Measurements from ENCODE around the gene UBE2O.
A peak's percentile ranks its signal among the peaks of the same experiment; 100 is the strongest.

UBE2O gene

DNA sequence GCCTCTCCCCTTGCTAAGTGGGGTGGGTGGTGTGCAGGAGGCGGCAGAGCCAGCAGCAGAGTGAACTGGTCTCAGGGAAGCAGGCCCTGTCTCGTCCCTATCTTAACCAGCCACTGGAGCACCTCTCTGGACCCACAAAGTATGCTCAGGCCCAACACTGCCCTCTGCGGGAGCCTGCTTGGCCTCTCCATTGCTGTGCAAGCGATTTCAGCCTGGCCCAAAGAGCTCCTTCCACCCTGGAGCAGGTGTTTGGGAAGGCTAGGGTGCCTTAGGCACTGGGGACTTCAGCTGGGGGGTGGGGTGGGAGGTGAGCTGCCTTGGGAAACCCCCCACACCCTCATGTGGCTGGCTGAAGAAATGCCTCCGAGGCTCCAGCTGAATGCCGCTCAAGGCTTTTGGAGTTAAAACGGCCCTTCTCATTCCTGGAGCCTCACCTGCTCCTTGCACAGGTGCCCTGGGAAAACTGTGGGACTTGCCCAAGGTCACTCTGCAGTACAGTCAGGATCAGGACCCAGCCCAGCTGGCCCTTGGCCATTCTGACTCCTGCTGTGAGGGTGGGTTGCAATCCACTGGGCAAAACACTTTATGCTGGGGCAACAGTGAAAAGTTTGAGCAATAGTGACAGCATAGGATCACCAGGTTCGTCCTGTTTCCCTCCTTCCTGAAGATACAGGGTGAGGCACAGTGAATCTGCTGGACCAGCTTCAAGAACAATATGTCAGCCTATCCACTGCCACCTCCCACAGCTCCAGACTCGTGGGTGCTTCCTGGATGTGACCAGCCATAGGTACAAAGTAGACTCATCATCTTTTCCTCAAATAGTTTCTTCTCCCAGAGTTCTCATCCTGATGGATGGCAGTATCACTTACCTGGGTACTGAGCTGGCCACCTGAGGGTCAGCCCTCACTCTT, 5.9 kb upstream of the UBE2O start:
- H2BK120ac ChIP-seq (ENCODE audit: low read depth, low read length) = no peak overlapping the region
- H3K27ac ChIP-seq (ENCODE audit: low read depth, low read length) = no peak overlapping the region
- H3K4me3 ChIP-seq (ENCODE audit: low read length) = no peak overlapping the region
- no peak overlapping the region for H2BK5ac ChIP-seq (ENCODE audit: low read length)
- no peak overlapping the region for H3K23ac ChIP-seq (ENCODE audit: low read length)
- H3K4me2 ChIP-seq (ENCODE audit: low read length) = no peak overlapping the region
- DNase-seq = peak; percentile 86
- no peak overlapping the region for H2AK5ac ChIP-seq (ENCODE audit: low read length)
- no peaks in the 10 kb centered on the region for H3K79me1 ChIP-seq (ENCODE audit: low read length)
- no peak overlapping the region for H3K4ac ChIP-seq (ENCODE audit: low read depth, low read length)
- H3K4me1 ChIP-seq (ENCODE audit: control insufficient read depth, low read depth, low read length) = no peaks in the 10 kb centered on the region
- no peaks in the 10 kb centered on the region for H3K27me3 ChIP-seq (ENCODE audit: insufficient read depth, low read length, poor library complexity)
- no peak overlapping the region for H3K56ac ChIP-seq (ENCODE audit: low read length)
- H4K8ac ChIP-seq (ENCODE audit: low read depth, low read length) = no peak overlapping the region
- H4K5ac ChIP-seq (ENCODE audit: low read length) = no peak overlapping the region
- H3K79me2 ChIP-seq (ENCODE audit: control insufficient read depth, insufficient read depth, low read length) = no peaks in the 10 kb centered on the region
- no peak overlapping the region for H3K18ac ChIP-seq (ENCODE audit: low read length)
- WGBS (ENCODE audit: extremely low coverage, insufficient coverage, low lambda C conversion rate) = no CpG with 5 or more reads among the region's 9 CpGs
- no peaks in the 10 kb centered on the region for H3K36me3 ChIP-seq (ENCODE audit: control insufficient read depth, insufficient read depth, low read length)
- no peak overlapping the region for H2BK15ac ChIP-seq (replicated peaks; ENCODE audit: low read depth)
- no peak overlapping the region for H3K9ac ChIP-seq (ENCODE audit: low read length)

DNA sequence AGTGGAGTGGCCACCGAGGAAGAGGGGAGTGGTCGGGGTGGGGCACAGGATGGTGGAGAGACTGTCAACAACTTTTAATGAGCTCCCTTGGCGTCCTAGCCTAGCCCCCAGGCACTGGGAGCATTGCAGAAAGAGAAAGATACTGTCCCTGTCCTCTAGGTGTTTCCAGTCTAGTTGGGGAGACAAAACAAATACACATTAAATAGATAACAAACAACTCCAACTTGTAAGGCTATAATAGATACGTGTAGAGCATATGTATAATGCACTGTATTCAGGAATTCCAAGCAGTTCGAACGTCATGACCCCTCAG, 435 bp upstream of the UBE2O start:
- H3K27ac ChIP-seq (ENCODE audit: low read depth, low read length) = no peak overlapping the region
- no peak overlapping the region for H3K4me3 ChIP-seq (ENCODE audit: low read length)
- WGBS (ENCODE audit: extremely low coverage, insufficient coverage, low lambda C conversion rate) = no CpG with 5 or more reads among the region's 6 CpGs

DNA sequence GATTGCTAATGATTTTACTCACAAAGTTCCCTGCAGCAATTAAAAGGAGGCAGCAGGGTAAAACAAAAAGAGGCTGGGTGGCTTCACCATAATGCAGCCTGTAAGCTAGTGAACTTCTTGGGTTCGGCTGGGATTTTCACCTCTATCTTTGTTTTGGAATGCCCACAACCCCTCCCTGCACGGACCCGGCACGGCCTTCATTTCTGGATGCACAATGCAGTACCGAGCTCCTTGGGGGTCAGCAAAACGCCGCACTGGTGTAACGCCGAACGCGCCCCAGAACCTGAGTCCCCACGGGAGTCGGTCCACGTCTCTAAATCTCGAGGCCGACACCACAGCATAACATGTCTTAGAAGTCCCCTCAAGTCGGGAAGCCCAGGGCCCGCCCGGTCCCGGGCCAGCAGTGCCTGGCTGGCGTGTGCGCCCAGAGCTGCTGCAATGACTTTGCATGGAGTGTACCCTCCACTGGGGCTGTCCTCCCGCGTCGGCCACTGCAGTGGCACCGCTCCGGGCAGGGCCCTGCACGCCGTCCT, 759 bp downstream of the UBE2O start:
- Histone ChIP-seq H3K27me3 (ENCODE audit: insufficient read depth, low read length, poor library complexity) (no peaks in the 10 kb centered on the region), H2BK15ac (replicated peaks; ENCODE audit: low read depth) (no peak overlapping the region), H3K4me3 (ENCODE audit: low read length) (peak overlapping the region; percentile 90), H3K4ac (ENCODE audit: low read depth, low read length) (no peak overlapping the region), H3K23ac (ENCODE audit: low read length) (peak overlapping the region; percentile 89), H3K56ac (ENCODE audit: low read length) (peak overlapping the region; percentile 97), H4K5ac (ENCODE audit: low read length) (no peak overlapping the region), H2BK120ac (ENCODE audit: low read depth, low read length) (no peak overlapping the region), H3K79me1 (ENCODE audit: low read length) (peaks cover 19% of the 10 kb centered on the region), H3K4me1 (ENCODE audit: control insufficient read depth, low read depth, low read length) (peaks cover 8% of the 10 kb centered on the region), H3K79me2 (ENCODE audit: control insufficient read depth, insufficient read depth, low read length) (peaks cover 54% of the 10 kb centered on the region), H4K8ac (ENCODE audit: low read depth, low read length) (no peak overlapping the region), H3K9ac (ENCODE audit: low read length) (peak overlapping the region; percentile 87), H3K36me3 (ENCODE audit: control insufficient read depth, insufficient read depth, low read length) (no peaks in the 10 kb centered on the region), H3K4me2 (ENCODE audit: low read length) (peak overlapping the region; percentile 67), H2BK5ac (ENCODE audit: low read length) (no peak overlapping the region), H3K27ac (ENCODE audit: low read depth, low read length) (peak overlapping the region; percentile 23), H3K18ac (ENCODE audit: low read length) (peak overlapping the region; percentile 88), H2AK5ac (ENCODE audit: low read length) (no peak overlapping the region)
- WGBS (ENCODE audit: extremely low coverage, insufficient coverage, low lambda C conversion rate) = no CpG with 5 or more reads among the region's 29 CpGs
- peak; percentile 37 for DNase-seq

More for the DNA sequence above, 435 bp upstream of the UBE2O start:
- Histone ChIP-seq H3K23ac (ENCODE audit: low read length) (no peak overlapping the region), H3K36me3 (ENCODE audit: control insufficient read depth, insufficient read depth, low read length) (no peaks in the 10 kb centered on the region), H3K79me2 (ENCODE audit: control insufficient read depth, insufficient read depth, low read length) (peaks cover 42% of the 10 kb centered on the region), H4K5ac (ENCODE audit: low read length) (no peak overlapping the region), H3K56ac (ENCODE audit: low read length) (no peak overlapping the region), H2BK120ac (ENCODE audit: low read depth, low read length) (no peak overlapping the region), H2BK15ac (replicated peaks; ENCODE audit: low read depth) (no peak overlapping the region), H3K79me1 (ENCODE audit: low read length) (peaks cover 14% of the 10 kb centered on the region), H4K8ac (ENCODE audit: low read depth, low read length) (no peak overlapping the region), H2BK5ac (ENCODE audit: low read length) (no peak overlapping the region), H3K4me2 (ENCODE audit: low read length) (no peak overlapping the region), H3K18ac (ENCODE audit: low read length) (no peak overlapping the region), H3K27me3 (ENCODE audit: insufficient read depth, low read length, poor library complexity) (no peaks in the 10 kb centered on the region), H2AK5ac (ENCODE audit: low read length) (no peak overlapping the region), H3K4me1 (ENCODE audit: control insufficient read depth, low read depth, low read length) (peaks cover 4% of the 10 kb centered on the region), H3K4ac (ENCODE audit: low read depth, low read length) (no peak overlapping the region), H3K9ac (ENCODE audit: low read length) (no peak overlapping the region)
- DNase-seq = no peak

DNA sequence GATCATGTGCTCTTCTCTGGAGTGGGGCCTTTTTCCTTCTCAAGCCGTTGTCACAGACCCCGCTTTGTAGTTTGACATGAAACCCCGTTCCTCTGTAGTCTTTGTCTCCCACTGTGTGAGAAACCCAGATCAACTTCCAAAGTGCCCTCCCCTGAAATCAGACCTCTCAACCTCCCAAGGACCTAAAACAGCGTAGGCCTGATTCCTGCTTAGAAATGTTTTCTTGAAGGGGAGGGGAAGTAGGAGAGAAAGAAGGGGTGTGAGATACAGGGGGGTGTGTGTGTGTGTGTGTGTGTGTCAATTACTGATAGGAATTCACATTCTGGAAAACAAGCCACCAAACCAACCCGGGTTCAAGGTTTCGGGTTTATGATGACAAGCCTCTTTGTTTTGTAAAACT, 1.4 kb downstream of the UBE2O start:
- Histone ChIP-seq H4K8ac (ENCODE audit: low read depth, low read length) (no peak overlapping the region), H3K9ac (ENCODE audit: low read length) (peak overlapping the region; percentile 87), H3K56ac (ENCODE audit: low read length) (peak overlapping the region; percentile 97), H3K18ac (ENCODE audit: low read length) (no peak overlapping the region), H3K4me2 (ENCODE audit: low read length) (peak overlapping the region; percentile 67), H3K27ac (ENCODE audit: low read depth, low read length) (no peak overlapping the region), H2BK15ac (replicated peaks; ENCODE audit: low read depth) (no peak overlapping the region), H3K4me1 (ENCODE audit: control insufficient read depth, low read depth, low read length) (peaks cover 15% of the 10 kb centered on the region), H3K27me3 (ENCODE audit: insufficient read depth, low read length, poor library complexity) (no peaks in the 10 kb centered on the region), H2BK5ac (ENCODE audit: low read length) (no peak overlapping the region), H3K79me2 (ENCODE audit: control insufficient read depth, insufficient read depth, low read length) (peaks cover 61% of the 10 kb centered on the region), H3K79me1 (ENCODE audit: low read length) (peaks cover 24% of the 10 kb centered on the region), H3K4me3 (ENCODE audit: low read length) (peak overlapping the region; percentile 90), H3K4ac (ENCODE audit: low read depth, low read length) (no peak overlapping the region), H2AK5ac (ENCODE audit: low read length) (no peak overlapping the region), H3K36me3 (ENCODE audit: control insufficient read depth, insufficient read depth, low read length) (no peaks in the 10 kb centered on the region), H2BK120ac (ENCODE audit: low read depth, low read length) (no peak overlapping the region), H4K5ac (ENCODE audit: low read length) (no peak overlapping the region), H3K23ac (ENCODE audit: low read length) (no peak overlapping the region)
- DNase-seq = no peak
- WGBS (ENCODE audit: extremely low coverage, insufficient coverage, low lambda C conversion rate) = no CpG with 5 or more reads among the region's 6 CpGs

DNA sequence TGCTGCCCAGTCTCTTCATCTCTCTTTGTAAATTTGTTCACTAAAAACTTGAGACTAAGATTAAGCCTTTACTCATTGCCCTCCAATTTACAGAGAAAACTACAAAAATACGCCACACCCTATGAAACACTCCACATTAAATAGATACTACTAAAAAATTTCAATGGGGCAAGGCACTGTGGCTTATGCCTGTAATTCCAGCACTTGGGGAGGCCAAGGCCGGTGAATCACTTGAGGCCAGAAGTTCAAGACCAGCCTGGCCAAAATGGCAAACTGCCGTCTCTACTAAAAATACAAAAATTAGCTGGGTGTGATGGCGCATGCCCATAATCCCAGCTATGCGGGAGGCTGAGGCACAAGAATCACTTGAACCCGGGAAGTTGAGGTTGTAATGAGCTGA, 3.8 kb downstream of the UBE2O start:
- Histone ChIP-seq H2BK5ac (ENCODE audit: low read length) (no peak overlapping the region), H3K27ac (ENCODE audit: low read depth, low read length) (no peak overlapping the region)

More for the DNA sequence above, 3.8 kb downstream of the UBE2O start:
- Histone ChIP-seq H2BK120ac (ENCODE audit: low read depth, low read length) (no peak overlapping the region), H3K4me3 (ENCODE audit: low read length) (no peak overlapping the region), H3K79me2 (ENCODE audit: control insufficient read depth, insufficient read depth, low read length) (peaks cover 72% of the 10 kb centered on the region), H3K36me3 (ENCODE audit: control insufficient read depth, insufficient read depth, low read length) (no peaks in the 10 kb centered on the region), H2AK5ac (ENCODE audit: low read length) (no peak overlapping the region), H4K8ac (ENCODE audit: low read depth, low read length) (no peak overlapping the region), H3K4ac (ENCODE audit: low read depth, low read length) (no peak overlapping the region), H3K23ac (ENCODE audit: low read length) (no peak overlapping the region), H3K18ac (ENCODE audit: low read length) (no peak overlapping the region), H4K5ac (ENCODE audit: low read length) (no peak overlapping the region), H3K79me1 (ENCODE audit: low read length) (peaks cover 27% of the 10 kb centered on the region), H3K9ac (ENCODE audit: low read length) (no peak overlapping the region), H3K4me2 (ENCODE audit: low read length) (no peak overlapping the region), H2BK15ac (replicated peaks; ENCODE audit: low read depth) (no peak overlapping the region), H3K27me3 (ENCODE audit: insufficient read depth, low read length, poor library complexity) (no peaks in the 10 kb centered on the region), H3K56ac (ENCODE audit: low read length) (no peak overlapping the region), H3K4me1 (ENCODE audit: control insufficient read depth, low read depth, low read length) (peaks cover 30% of the 10 kb centered on the region)
- no CpG with 5 or more reads among the region's 6 CpGs for WGBS (ENCODE audit: extremely low coverage, insufficient coverage, low lambda C conversion rate)
- no peak for DNase-seq
